GM19397 (cell line): ENCODE measurements around the gene DNAJC12.
A peak's percentile ranks its signal among the peaks of the same experiment; 100 is the strongest.
"Not testable (repeated sequence)": the region's sequence is repeated elsewhere in the genome, so short reads cannot be mapped to it uniquely, and the experiment has no call there.

Experiments used
- ATAC-seq: cut with Tn5 transposase; IDR thresholded peaks from one replicate; pipeline ENCODE4 v1.9.1; 2021; ENCODE audit warnings: mild to moderate bottlenecking, moderate library complexity; ENCODE audit not compliant: unreplicated experiment

Gene DNAJC12

DNA sequence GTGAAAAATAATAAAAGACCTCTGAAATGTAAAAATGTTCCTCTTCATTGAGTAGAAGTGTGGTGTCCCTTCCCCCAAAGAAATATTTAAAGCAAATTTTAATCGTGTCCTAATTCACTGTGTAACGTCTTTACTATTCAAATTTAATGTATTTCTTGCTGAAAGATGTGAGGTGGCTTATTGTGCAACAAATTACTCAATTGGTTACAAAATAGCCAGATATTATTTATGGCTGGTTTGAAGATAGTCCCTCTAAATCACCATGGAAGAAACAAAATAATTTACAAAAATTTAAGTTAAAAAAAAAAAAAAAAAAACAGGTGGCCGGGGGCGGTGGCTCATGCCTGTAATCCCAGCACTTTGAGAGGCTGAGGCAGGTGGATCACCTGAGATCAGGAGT, 43.7 kb downstream of the DNAJC12 start:
- no peak for ATAC-seq

DNA sequence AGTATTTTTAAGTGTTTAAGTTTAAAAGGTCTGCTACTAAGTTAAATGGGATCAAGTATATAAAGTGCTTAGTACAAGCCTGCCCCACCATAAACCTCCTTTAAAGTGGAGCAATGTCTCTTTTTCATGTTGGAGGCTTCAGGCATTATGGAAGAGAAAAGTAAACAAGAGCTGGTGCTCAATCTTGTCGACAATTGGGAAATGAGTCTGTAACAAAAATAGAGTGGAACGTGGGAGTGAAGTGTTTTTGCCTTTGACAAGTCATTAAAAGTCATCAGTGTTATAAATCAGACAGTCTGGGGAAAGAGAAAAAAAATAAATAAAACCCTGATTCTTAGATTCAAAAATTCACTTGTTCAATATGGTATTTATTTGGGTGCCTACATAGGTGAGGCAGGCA, 44.7 kb downstream of the DNAJC12 start:
- no peak for ATAC-seq

DNA sequence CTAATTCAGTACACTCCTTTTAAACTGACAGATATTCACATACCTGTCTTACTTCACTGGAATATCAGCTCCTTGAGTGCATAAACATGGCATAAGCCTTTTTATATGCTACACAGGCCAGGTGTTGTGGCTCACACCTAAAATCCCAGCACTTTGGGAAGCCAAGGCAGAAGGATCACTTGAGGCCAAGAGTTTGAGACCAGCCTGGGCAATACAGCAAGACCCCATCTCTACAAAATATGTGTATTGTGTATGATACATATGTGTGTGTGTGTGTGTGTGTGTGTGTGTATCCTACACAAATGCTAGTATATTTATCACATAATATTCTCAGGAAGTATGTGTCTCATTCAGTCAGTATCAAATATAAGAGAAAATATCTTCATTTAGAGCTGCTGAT, 45.3 kb downstream of the DNAJC12 start:
- no peak for ATAC-seq

DNA sequence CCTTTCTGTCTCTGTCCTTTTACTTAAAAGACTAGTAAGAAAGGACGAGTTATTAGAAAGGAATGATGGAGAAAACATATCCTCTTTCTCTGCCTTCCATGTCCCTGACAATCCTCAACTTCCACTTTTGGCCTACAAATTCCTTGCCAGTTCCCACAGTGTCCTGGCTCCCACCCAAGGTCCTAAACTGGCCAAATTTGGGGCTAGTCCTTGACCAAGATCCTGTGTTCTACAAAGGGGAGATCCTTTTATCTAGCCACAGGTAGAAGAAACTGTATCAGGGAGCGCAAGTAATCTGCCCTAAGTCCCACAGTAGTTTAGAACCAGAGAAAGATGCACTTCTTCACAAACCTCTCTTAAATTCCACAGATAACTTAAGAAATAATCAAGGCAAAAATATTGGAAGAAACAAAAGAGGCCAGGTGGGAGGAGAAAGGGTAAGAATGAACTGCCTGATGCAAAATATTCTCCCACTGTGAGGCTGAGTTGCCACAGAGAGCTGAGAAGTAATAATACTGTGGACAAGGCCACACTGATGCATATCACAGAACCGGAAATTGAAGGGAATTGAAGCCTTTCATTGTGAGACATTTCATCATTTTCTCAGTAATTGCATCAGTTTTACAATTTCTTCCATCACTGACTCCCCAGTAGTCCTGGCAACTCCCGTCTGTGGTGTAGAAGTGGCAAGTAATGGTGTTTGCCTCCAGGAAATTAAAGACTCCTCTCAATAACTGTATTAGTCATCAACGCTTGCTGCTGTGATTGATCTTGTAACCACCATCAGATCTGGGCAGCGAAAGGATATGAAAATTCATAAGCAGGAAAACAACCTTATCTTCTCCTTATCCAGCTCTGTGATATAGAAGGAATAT, 47.2 kb downstream of the DNAJC12 start:
- no peak for ATAC-seq

DNA sequence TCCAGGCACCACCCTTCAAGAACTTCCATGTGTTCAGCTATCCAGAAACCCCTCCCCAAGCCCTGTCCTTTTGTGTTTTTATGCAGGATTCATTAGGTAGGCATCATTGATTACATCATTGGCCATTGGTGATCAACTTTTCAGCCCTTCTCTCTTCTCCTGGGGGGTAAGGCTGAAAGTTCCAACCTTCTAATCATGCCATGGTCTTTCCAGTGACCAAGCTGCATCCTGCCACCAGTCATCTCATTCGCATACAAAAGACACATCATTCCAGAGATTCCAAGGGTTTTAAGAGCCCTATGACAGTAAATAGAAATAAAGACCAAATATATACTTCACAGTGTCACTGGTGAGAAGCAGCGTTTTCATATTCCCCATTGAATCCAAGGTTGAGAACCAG, 48.2 kb downstream of the DNAJC12 start:
- no peak for ATAC-seq

DNA sequence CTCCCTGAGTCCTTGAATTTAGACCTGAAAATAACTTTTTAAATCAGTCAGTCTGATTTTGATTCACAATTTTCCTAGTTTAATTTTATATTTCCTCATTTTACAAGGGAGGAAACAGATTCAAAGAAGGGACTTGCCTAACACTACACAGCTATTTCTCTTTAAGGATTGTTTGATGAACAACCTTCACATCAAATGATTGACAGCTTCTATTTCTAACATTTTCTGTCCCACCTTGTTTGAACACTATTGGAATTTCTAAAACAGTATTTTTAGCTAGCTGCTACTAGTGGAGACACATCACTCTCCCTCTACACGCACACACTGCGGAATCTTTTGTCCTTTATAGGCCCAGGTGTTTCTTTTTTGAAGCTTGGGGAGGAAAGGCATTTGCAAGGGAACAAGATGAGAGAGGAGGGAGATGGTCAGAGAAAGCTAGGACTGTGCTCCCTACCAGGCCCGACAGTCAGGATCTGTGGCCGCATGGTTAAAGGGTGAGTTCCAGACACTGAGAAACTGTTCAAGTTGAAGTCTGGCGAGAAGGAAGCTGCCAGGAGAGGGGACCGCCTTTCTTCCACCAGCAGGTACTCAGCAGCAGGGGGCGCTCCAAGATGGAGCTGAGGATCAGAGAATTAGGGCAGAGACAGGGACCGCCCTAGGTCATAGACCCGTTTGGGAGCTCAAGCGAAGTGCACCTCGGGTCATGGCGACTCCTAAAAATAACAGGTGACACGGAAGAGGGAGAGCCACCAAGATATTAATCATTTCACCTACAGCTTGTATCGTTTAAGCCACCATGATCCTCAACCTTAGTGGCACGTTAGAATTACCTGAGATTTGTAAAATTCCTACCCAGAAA, 49.7 kb downstream of the DNAJC12 start:
- no peak for ATAC-seq

DNA sequence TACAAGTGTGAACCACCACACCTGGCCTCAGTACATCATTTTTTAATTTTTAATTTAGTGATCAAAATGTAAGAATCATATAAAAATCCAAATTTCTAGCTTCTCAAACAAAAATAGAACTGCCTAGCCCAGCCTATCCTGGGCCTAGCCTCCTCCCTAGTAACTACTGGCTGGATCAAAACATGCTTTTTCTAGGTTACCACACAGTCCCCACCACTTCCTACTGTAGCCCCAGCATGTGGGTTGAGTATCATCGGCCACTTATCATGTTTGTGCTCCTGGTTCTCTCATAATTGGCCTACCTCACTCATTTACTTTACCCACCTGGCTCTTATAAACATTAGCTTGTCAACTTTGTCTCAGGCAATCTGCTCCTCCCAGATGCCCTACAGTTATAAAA, 52.9 kb downstream of the DNAJC12 start:
- ATAC-seq, result no peak

DNA sequence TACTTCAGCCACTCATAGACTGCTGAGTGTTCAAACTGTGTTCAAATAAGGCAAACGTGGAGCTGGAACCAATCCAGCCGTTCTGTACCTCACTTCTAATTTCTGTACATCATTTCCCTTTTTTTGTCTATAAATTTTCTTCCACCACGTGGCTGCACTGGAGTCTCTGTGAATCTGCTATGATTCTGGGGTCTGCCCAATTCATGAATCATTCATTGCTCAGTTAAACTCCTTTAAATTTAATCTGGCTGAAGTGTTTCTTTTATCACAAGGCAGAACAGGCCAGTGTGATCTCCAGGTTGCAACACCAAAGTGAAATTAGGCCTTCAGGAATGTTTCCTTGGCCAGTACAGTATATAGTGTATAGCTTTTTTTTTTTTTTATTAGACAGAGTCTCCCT, 53.5 kb downstream of the DNAJC12 start:
- no peak for ATAC-seq

DNA sequence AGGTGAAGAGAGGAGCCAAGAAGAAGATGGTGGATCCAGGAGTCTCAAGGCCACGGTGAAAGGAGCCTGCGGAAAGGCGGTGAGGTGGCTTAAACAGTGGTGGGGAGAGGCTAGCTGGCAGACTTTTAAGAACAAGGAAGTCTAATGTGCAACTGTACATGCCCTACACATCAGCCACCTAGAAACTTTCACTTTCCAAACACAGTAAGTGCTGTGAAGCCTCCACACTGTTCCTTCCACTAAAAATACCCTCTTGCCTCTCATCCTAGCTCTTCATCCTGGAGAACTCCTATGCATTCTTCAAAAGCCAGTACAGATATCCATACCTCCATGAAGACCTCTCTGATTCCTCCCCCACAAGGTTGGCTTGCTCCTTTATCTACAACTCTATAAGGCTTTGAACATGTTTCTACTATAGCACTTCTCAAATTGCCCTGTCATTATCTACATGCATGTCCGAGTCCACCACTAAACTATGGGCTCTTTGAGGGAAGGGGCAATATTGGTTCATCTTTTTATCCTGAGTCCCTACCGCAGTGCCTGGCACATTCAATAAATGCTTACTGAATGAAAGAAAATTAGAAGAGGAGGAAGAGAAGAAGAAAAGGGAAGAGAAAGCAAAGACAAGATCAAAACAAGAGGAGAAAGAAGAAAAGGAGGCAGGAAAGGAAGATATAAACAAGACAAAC, 54.2 kb downstream of the DNAJC12 start:
- ATAC-seq, result peak; percentile 33

DNA sequence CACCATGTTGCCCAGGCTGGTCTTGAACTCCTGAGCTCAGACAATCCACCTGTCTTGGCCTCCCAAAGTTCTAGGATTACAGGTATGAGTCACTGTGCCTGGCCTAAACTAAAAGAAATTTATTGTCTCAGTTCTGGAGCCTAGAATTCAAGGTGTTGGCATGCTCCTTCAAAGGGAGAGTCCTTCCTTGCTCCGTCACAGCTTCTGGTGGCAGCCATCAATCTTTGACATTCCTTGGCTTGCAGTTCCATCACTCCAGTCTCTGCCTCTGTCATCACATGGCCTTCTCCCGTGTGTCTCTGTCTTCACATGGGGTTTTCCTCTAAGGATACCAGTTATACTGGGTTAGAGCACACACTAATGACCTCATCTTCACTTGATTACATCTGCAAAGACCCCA, 55.5 kb downstream of the DNAJC12 start:
- no peak for ATAC-seq

DNA sequence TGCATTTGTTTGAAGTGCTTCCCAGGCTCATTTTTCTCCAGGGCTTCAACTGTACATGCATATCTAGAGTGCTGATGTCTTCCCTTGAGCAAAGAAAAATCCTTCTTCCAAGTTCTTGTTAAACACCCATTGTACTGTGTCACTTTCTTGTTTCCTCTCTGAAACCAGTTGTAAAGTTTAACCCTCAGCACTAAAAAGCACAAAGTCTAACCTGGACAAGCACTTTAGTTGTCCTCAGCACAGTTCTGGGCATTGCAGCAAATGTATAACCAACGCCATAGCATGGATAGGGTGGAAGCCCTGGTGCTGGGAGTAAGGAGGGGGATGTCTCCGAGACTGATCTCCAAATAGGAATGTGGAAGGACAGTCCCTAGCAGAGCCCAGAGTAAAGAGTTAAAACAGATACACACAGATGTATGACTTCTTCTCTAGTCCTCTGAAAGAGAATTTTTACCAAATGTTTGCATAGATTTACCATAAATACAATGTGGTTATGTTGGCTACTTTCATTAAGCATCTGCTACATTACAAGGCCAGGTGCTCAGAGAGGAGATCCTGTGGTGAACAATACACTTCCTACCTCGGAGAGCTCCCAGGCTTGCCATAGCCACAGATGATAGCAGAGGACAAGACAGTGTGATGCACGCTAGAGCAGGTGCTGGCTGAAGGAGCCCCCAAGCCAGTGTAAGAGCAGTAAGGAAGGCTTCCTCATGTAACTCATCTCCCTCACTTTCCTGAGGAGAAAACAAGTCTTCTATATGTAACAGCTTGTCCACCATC, 57.0 kb downstream of the DNAJC12 start:
- peak; percentile 88 for ATAC-seq

DNA sequence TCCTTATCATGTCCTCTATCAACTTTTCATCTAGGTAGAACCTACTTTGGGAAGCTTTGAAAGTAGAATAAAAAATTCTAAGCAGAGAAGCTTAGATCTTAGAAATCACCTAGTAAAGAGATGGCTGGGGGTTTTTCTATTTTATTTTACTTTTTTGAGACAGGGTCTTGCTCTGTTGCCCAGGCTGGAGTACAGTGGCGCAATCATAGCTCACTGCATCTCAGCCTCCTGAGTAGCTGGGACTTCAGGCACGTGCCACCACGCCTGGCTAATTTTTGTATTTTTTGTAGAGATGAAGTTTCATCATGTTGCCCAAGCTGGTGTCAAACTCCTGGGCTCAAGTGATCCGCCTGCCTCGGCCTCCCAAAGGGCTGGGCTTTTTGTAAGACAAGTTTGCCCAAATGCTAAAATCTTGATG, 57.8 kb downstream of the DNAJC12 start:
- not testable (repeated sequence) for ATAC-seq

DNA sequence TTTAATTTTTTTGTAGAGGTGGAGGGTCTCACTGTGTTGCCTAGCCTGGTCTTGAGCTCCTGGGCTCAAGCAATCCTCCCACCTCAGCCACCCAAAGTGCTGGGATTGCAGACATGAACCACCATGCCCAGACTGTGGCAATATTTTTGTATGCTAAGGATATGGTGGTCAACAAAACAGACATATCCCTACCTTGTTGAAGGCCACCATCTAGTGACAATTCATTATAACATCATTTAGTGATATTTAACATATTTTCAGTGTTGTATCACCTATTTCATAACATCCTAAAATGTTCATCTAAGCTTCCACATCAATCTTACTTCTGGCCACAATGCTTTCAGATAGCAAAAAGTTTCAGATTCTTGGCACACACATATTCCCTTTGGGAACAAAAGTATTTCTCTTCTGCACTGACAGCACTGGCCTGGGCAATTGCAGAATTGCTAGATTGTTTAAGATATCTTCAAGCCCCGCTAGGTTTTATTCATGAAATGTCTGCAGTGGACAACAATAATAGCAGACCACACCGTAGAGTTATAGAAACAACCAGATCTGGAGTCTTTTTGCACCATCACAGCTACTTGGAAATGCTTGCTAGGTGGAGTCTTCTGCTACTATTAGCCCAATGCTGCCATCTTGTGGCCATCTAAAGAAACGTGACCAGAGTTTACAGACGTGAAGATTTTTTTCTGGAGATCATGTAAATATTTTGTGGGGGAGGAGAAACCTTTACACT, 58.4 kb downstream of the DNAJC12 start:
- peak; percentile 28 for ATAC-seq

DNA sequence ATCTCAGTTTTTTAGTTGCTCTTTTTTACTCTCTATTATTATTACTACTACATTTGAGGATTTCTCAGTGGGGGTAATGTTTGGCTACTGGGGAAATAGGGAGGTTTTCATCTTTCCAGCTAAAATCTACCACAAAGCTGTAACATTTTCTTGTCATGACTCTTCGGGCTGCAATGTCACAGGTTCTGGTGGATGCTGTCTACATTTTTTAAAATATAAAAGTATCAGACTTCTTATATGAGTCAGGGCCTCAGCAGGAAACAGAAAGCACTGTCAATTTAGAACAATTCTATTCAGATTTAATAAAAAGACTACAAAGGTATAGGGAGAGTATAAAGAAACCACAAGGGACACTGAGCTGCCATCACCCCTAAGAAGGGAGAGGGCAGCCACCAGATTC, 61.6 kb downstream of the DNAJC12 start:
- no peak for ATAC-seq

DNA sequence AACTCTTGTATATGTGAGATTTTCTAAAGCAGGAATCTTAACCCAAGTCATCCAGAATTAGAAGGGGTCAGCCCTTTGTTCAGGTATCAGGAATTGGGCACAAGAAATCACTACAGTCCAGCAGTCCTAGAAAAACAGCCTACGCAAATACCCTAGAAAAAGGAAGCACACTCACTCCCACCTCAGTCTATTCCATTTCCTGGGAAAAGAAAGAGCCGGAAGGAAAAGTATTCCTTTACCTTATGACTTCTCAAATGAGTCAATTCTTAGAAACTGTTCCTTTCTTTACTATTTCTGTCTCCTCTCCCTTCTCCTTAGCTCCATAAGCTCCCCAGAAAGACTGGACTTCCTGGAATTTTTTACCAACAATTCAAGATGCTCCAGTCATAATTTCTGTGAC, 62.7 kb downstream of the DNAJC12 start:
- ATAC-seq, result no peak

DNA sequence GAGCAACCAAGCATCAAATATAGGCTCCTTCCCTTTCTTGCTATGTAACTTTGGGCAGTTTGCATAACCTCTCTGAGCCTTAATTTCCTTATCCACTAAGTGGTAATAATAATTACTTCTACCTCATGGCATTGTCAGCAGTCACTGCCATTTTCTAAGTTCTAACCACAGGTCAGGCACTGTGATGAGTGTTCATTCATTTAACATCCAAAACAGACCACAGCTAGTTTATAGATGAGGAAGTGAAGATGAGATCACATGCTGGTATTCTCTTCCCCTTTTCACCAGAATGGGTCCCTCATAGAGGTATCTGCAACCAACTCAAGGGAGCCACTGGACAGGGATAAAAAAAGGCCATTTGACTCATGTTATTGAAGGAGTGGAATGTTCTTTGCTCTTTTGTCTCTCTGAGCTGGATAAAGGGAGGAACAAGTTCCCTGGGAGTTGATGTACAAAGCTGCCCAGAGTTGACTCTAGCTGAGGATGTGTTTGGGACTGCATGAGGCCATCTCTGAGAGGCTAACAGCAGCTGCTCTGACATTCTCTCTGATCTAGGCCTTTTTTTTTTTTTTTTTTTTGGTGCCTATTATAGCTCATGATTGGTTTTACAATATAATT, 65.0 kb downstream of the DNAJC12 start:
- ATAC-seq, result peak; percentile 93

DNA sequence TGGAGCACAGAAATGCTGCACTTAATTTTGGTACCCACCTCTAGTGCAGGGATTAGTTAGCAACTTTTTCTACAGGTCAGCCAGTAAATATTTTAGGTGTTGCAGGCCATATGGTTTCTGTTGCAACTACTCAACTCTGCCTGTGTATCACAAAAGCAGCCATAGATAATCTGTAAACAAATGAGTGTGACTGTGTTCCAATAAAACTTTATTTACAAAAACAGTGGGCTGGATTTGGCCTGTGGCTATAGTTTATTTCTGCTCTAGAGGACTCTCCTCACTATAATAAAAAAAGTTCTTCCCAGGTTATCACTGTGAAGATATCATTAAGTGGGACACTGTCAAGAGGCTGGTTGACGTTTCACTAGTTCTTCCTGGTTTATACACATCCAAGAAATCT, 65.8 kb downstream of the DNAJC12 start:
- no peak for ATAC-seq

DNA sequence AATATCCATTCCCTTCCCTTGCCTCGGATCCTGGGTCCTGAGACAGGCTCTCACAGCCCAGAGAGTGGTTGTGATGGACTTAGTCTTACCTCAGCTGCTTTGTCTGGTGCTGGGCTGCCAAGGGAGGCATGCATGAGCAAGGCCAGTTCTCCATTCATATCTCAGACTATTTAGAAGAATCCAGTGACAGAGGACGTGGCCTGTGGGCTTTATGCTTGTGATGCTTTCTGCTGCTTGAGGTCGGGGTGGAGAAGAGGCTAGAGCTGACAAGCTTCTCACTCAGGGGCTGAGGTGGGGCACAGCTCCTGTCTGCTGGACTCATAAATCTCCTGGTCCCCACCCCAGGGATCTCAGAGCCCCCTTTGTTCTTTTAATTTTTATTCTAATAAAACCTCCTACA, 66.8 kb downstream of the DNAJC12 start:
- ATAC-seq, result peak; percentile 3

DNA sequence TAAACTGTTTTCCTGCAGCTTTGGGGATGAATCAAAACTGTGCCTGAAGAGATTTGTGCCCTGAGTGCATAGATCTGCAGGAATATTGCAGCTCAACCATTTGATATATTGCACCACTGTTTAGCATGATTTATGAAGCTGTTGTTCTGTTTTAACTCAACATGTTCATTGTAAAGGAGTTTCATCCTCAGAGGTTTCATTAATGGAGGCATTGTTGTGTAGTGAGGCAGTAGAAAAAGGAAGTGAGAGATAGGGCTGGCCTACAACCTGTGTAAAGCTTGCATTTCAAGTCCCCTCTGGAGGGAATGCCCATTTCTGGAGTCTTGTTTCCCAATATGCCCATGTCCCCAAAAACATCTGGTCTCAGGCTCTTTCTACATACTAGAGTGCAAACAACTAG, 67.5 kb downstream of the DNAJC12 start:
- peak; percentile 66 for ATAC-seq

DNA sequence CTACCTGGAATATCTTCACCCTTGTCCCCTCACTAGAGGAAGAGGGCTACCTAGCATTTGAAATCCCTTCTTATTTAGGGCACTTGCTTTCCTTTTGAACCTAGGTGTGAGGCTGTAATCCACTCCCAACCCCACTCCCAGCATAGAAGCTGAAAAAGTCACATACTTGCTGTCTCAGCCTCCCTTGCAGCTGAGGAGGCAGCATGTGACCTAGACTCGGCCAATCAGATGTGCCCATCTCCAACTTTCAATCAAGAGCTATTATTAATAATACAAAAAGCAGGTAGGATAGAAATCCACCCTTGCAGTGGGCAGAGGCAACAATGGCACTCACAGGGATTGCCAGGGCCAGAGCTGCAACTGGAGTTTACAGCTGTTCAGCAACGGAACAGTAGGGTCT, 70.7 kb downstream of the DNAJC12 start:
- ATAC-seq, result no peak
